LNCAP (cell line): ENCODE results near the gene AGBL1.

Experiments used
- CTCF ChIP-seq: fragments of 450-650 bp; IDR thresholded peaks from 2 replicates; pipeline ENCODE4 v1.5.1; 2017; ENCODE audit warnings: mild to moderate bottlenecking

AGBL1 gene

GRCh38 chr15:86355361-86355760, 275.7 kb downstream of the AGBL1 start:
- no peak for TF ChIP-seq CTCF

- no peak for TF ChIP-seq CTCF
These were observed 276.1 kb downstream of the AGBL1 start for GRCh38 chr15:86355801-86356200.

GRCh38 chr15:86362555-86362954, 282.9 kb downstream of the AGBL1 start:
- TF ChIP-seq CTCF = no peak

- TF ChIP-seq CTCF = no peak
These were observed 293.5 kb downstream of the AGBL1 start for GRCh38 chr15:86373147-86373546.

GRCh38 chr15:86375733-86376280, 296.1 kb downstream of the AGBL1 start:
- no peak for TF ChIP-seq CTCF

- no peak for TF ChIP-seq CTCF
These were observed 298.2 kb downstream of the AGBL1 start for GRCh38 chr15:86377914-86378313.

- no peak for TF ChIP-seq CTCF
These were observed 302.7 kb downstream of the AGBL1 start for GRCh38 chr15:86382341-86382740.

- no peak for TF ChIP-seq CTCF
These were observed 303.9 kb downstream of the AGBL1 start for GRCh38 chr15:86383611-86384010.
